ENCODE measurements around the gene COLEC11.

The COLEC11 gene

GRCh38 chr2:3670376-3670775 is 75.5 kb downstream of the COLEC11 start:
- no peak for DNase-seq (ENCODE audit: extremely low read depth in 1 of 2, low read depth in 1 of 2)

GRCh38 chr2:3670941-3671340 is 76.0 kb downstream of the COLEC11 start:
- DNase-seq (ENCODE audit: extremely low read depth in 1 of 2, low read depth in 1 of 2) = no peak

DNA sequence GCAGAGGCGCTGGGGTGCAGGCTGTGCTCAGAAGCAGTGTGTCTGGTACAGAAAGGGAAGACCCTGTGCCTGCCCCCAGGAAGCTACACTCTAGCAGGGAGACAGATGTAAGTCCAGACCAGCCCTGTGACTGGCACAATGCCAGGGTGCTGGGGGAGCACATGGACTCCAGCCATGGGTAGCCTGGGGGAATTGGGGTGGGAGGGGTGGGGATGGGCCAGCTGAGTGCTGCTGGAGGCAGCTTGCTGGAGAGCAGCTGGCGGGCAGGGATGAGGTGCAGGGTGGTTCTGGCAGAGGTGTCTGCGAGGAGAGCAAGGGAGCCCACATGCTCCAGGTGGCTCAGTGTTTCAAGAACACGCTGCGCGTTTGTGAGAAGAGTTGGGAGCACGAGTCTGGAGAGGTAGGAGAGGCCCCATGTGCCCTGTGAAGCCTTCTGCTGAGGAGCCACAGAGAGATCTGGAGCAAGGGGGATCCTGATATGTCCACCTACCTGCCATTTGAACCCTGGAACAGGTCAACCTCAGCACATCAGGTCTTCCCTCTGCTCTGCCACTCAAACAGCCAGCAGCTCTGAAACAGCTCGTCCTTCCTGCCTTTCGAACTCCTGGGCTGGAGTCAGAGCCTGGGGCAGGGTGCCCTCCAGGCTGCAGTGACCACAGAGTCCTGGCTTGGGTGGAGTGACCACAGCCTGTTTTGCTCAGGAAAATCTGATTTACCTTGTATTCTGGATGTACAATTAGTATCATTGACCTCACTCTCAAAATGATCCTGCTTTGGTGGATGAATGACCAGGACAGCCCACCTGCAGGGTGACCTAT is 78.2 kb downstream of the COLEC11 start:
- no peak for DNase-seq (ENCODE audit: extremely low read depth in 1 of 2, low read depth in 1 of 2)

GRCh38 chr2:3674066-3674845 is 79.3 kb downstream of the COLEC11 start:
- DNase-seq (ENCODE audit: extremely low read depth in 1 of 2, low read depth in 1 of 2) = no peak

- DNase-seq (ENCODE audit: extremely low read depth in 1 of 2, low read depth in 1 of 2) = no peak
Measured at GRCh38 chr2:3675687-3676086, 80.8 kb downstream of the COLEC11 start.

GRCh38 chr2:3677436-3677835 is 82.5 kb downstream of the COLEC11 start:
- DNase-seq (ENCODE audit: extremely low read depth in 1 of 2, low read depth in 1 of 2) = no peak

- no peak for DNase-seq (ENCODE audit: extremely low read depth in 1 of 2, low read depth in 1 of 2)
Measured at GRCh38 chr2:3678212-3678611, 83.3 kb downstream of the COLEC11 start.

GRCh38 chr2:3679180-3679579 is 84.3 kb downstream of the COLEC11 start:
- no peak for DNase-seq (ENCODE audit: extremely low read depth in 1 of 2, low read depth in 1 of 2)

DNA sequence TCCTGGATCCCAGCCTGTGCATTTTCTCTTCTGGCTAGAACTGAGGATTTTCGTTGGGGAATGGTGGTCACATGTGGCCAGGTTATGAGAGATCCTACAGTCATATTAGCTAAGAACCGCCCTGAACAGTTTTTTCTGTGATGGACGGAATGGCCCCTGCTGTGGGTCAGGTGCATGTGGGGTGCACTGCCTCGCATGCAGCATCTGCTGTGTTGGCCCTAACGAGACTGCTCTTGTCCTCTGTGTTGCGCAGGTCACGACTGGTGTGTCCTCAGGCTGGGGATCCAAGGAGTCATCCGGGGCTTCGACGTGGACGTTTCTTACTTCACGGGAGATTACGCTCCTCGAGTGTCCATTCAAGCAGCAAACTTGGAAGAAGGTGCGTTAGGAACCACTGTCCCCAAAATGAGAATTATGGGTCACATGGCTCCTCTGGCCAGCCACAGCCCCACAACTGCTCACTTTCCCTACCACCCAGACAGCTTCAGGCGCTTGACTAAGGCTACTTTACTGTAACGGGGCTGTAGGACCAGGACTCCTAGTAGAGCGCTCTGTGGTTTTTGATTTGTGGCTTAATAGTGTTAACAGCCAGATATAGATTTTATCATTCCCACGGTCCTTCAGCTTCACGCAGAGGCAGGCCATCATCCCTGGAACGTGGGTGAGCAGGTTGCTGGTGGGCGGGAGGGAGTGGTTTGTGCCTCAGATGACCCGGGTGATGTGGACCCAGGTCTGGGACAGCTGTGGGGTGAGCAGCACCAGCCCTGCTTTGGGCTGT is 84.9 kb downstream of the COLEC11 start:
- DNase-seq (ENCODE audit: extremely low read depth in 1 of 2, low read depth in 1 of 2) = no peak

GRCh38 chr2:3680548-3681345 is 85.8 kb downstream of the COLEC11 start:
- DNase-seq (ENCODE audit: extremely low read depth in 1 of 2, low read depth in 1 of 2) = no peak

DNA sequence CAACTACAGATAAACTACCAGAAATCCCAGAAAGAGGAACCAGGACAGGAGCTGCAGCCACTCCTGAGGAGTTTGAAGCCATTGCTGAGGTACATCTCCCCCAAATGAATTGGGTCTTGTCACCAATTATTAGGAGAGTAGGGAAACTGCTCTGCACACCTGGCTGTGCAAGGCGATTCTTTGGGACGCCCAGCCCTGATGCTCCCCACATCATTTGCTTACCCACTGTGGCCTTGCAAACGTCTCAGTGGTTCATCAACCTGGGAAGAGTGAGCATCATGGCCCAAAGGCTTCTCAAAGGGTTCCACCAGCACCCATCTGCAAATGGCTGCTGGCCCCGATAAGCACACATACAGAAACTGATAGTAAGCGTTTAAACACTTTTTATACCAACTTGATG is 86.7 kb downstream of the COLEC11 start:
- DNase-seq (ENCODE audit: extremely low read depth in 1 of 2, low read depth in 1 of 2) = no peak

GRCh38 chr2:3682811-3683210 is 87.9 kb downstream of the COLEC11 start:
- no peak for DNase-seq (ENCODE audit: extremely low read depth in 1 of 2, low read depth in 1 of 2)

- no peak for DNase-seq (ENCODE audit: extremely low read depth in 1 of 2, low read depth in 1 of 2)
Measured at GRCh38 chr2:3683748-3684454, 89.0 kb downstream of the COLEC11 start.

GRCh38 chr2:3689998-3690748 is 95.3 kb downstream of the COLEC11 start:
- no peak for DNase-seq (ENCODE audit: extremely low read depth in 1 of 2, low read depth in 1 of 2)

- no peak for DNase-seq (ENCODE audit: extremely low read depth in 1 of 2, low read depth in 1 of 2)
Measured at GRCh38 chr2:3692375-3692774, 97.5 kb downstream of the COLEC11 start.
